ENCODE results near the gene RBM38. TPM values are rescaled to one million over a fixed set of nuclear protein-coding genes. Genes with fewer than 3 reads are reported as not detected.

RBM38 gene
- total RNA-seq, 1 donor from 2014 or later = 26.6 TPM

DNA sequence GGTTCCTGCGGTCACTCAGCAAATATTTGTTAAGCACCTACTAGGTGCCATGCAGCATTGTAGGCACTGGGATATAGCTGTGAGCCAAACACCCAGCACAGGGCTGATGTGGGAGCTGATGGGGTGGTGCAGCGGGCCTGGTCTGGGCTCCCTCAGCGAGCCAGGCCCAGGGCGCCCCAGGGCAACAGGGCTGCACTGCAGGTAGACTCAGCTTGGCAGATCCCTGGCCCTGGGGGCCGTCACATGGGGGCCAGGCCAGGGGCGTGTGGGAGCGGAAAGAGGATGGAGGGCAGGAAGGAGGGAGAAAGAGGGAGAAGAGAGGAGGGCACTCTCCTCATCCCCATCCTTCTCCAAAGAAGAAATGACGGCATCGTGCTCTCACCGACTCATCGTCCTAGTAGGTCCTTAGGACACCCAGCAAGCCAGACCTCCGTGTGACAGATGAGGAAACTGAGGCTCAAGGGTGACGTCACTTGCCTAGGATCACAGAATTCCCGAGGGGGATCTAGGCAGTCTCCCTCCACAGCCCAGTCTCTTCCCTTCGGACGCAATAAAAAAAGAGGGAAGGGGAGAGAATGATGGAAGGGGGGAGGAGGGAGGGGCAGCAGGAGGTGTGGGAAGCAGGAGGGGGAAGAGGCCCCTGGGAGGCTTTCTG, 53.3 kb downstream of the RBM38 start:
- no peak overlapping the region for H3K4me3 ChIP-seq
- no peaks in the 10 kb centered on the region for H3K36me3 Mint-ChIP-seq
- H3K27me3 ChIP-seq = no peaks in the 10 kb centered on the region
- no peak overlapping the region for H2AFZ ChIP-seq (replicated peaks)
- peaks cover 30% of the 10 kb centered on the region for H3K4me1 Mint-ChIP-seq
- TF ChIP-seq EZH2 (IDR thresholded peaks at IDR 0.05) = no peak
- no peak for TF ChIP-seq CTCF (IDR thresholded peaks at IDR 0.05)
- no peak for TF ChIP-seq EZH2phosphoT487 (IDR thresholded peaks at IDR 0.05)
- H3K79me2 ChIP-seq (ENCODE audit: low read depth) = no peaks in the 10 kb centered on the region
- H3K27me3 Mint-ChIP-seq (ENCODE audit: insufficient read depth, low read depth) = peaks cover 18% of the 10 kb centered on the region
- H4K20me1 ChIP-seq (ENCODE audit: low read depth) = no peaks in the 10 kb centered on the region
- H3K4me2 ChIP-seq = no peak overlapping the region
- peaks cover 14% of the 10 kb centered on the region for H3K4me1 ChIP-seq
- no peak overlapping the region for H3K27ac Mint-ChIP-seq
- H3K9ac ChIP-seq = no peak overlapping the region
- DNase-seq (ENCODE audit: low spot score) = no peak
- H3K9me3 Mint-ChIP-seq = no peaks in the 10 kb centered on the region
- H3K4me3 Mint-ChIP-seq = no peak overlapping the region
- H3F3A ChIP-seq (ENCODE audit: low read depth) = peaks cover 3% of the 10 kb centered on the region
- H3K9me3 ChIP-seq (ENCODE audit: low read depth) = no peaks in the 10 kb centered on the region
- no peak overlapping the region for H3K27ac ChIP-seq
- H3K36me3 ChIP-seq = no peaks in the 10 kb centered on the region

- no peaks in the 10 kb centered on the region for H3K36me3 Mint-ChIP-seq
- Histone ChIP-seq H3K9ac (no peak overlapping the region), H4K20me1 (ENCODE audit: low read depth) (no peaks in the 10 kb centered on the region), H3F3A (ENCODE audit: low read depth) (peaks cover 3% of the 10 kb centered on the region), H3K4me2 (no peak overlapping the region), H3K79me2 (ENCODE audit: low read depth) (no peaks in the 10 kb centered on the region), H3K27me3 (no peaks in the 10 kb centered on the region), H3K4me3 (no peak overlapping the region), H3K4me1 (peaks cover 11% of the 10 kb centered on the region), H2AFZ (replicated peaks) (no peak overlapping the region), H3K36me3 (no peaks in the 10 kb centered on the region), H3K9me3 (ENCODE audit: low read depth) (no peaks in the 10 kb centered on the region), H3K27ac (no peak overlapping the region)
- no peak for DNase-seq (ENCODE audit: low spot score)
- peaks cover 23% of the 10 kb centered on the region for H3K4me1 Mint-ChIP-seq
- no peak overlapping the region for H3K27ac Mint-ChIP-seq
- peaks cover 15% of the 10 kb centered on the region for H3K27me3 Mint-ChIP-seq (ENCODE audit: insufficient read depth, low read depth)
- H3K4me3 Mint-ChIP-seq = no peak overlapping the region
- TF ChIP-seq EZH2phosphoT487 (IDR thresholded peaks at IDR 0.05) = no peak
- TF ChIP-seq CTCF (IDR thresholded peaks at IDR 0.05) = no peak
- no peak for TF ChIP-seq EZH2 (IDR thresholded peaks at IDR 0.05)
- no peaks in the 10 kb centered on the region for H3K9me3 Mint-ChIP-seq
Measured at GRCh38 chr20:57445298-57445697, 54.1 kb downstream of the RBM38 start.

DNA sequence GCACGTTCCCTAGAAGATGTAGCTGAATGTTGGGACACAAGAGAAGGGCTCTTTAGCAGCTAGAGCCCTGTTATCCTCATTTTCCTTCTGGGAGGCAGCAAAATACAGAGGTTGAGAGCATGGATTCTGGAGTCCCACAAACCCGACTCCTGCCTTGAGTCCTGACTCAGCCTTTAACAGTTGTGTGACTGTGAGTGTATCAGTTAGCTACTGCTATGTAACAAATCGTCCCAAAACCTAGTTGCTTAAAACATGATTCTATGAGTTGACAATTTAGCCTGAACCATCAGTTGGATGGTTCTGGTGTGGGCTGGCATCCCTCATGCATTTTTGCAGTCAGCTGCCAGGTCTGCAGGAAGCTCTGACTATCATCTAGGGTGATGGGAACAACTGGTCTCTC, 54.6 kb downstream of the RBM38 start:
- Histone ChIP-seq H3K9me3 (ENCODE audit: low read depth) (no peaks in the 10 kb centered on the region), H3K4me3 (no peak overlapping the region), H4K20me1 (ENCODE audit: low read depth) (no peaks in the 10 kb centered on the region), H3K36me3 (no peaks in the 10 kb centered on the region), H3K4me1 (peaks cover 13% of the 10 kb centered on the region), H3K27me3 (no peaks in the 10 kb centered on the region), H3K9ac (no peak overlapping the region), H2AFZ (replicated peaks) (no peak overlapping the region), H3K4me2 (no peak overlapping the region), H3K27ac (no peak overlapping the region), H3K79me2 (ENCODE audit: low read depth) (no peaks in the 10 kb centered on the region), H3F3A (ENCODE audit: low read depth) (peaks cover 3% of the 10 kb centered on the region)
- H3K36me3 Mint-ChIP-seq = no peaks in the 10 kb centered on the region
- peaks cover 15% of the 10 kb centered on the region for H3K27me3 Mint-ChIP-seq (ENCODE audit: insufficient read depth, low read depth)
- H3K4me1 Mint-ChIP-seq = peaks cover 23% of the 10 kb centered on the region
- H3K27ac Mint-ChIP-seq = no peak overlapping the region
- no peak overlapping the region for H3K4me3 Mint-ChIP-seq
- DNase-seq (ENCODE audit: low spot score) = no peak
- TF ChIP-seq EZH2phosphoT487 (IDR thresholded peaks at IDR 0.05) = no peak
- no peak for TF ChIP-seq EZH2 (IDR thresholded peaks at IDR 0.05)
- TF ChIP-seq CTCF (IDR thresholded peaks at IDR 0.05) = no peak
- no peaks in the 10 kb centered on the region for H3K9me3 Mint-ChIP-seq

Data from neural progenitor cell (in vitro differentiated cells).